ENCODE results near the gene ORAI3.

The ORAI3 gene

DNA sequence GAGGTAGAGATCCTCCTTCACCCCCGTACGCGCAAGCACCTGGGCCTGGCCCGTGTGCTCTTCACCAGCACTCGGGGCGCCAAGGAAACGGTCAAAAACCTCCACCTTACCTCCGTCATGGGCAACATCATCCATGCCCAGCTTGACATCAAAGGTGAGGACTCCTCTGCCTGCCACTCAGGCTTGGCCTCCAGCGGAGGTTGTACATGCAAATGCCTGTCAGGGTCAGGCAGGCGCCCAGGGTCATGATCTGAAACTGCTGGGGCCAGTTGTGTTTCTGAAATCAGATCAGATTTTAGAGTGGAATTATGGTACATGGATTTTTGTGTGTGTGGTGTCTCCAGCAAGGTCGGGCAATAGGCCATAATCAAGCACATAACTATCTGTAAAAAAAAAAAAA, 12.5 kb downstream of the ORAI3 start:
- DNase-seq = no peak
- no peak for TF ChIP-seq POLR2A (IDR thresholded peaks at IDR 0.05; ENCODE audit: low read length)
- no peak for TF ChIP-seq GATA1 (IDR thresholded peaks at IDR 0.05; ENCODE audit: low read depth, low read length)

DNA sequence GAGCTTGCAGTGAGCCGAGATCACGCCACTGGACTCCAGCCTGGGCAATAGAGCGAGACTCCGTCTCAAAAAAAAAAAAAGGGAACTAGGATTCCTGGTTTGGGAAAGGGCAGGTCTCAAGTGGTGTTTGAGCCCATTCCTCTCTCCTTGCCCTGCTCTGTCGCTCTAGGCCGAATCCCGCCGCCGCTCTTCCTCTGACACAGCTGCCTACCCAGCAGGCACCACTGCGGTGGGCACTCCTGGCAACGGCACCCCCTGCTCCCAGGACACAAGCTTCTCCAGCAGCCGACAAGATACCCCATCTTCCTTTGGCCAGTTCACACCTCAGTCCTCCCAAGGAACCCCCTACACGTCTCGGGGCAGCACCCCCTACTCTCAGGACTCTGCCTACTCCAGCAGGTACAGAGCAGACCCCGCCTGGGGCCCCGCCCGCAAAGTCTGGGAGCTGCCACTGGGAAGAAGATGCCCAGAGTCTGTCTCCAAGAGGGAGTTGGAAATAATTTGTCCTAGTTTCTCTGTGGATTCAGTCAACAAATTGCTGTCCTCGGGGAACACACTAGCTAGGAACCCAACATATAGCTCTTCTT, 15.2 kb downstream of the ORAI3 start:
- DNase-seq = no peak
- no peak for TF ChIP-seq GATA1 (IDR thresholded peaks at IDR 0.05; ENCODE audit: low read depth, low read length)
- no peak for TF ChIP-seq POLR2A (IDR thresholded peaks at IDR 0.05; ENCODE audit: low read length)

DNA sequence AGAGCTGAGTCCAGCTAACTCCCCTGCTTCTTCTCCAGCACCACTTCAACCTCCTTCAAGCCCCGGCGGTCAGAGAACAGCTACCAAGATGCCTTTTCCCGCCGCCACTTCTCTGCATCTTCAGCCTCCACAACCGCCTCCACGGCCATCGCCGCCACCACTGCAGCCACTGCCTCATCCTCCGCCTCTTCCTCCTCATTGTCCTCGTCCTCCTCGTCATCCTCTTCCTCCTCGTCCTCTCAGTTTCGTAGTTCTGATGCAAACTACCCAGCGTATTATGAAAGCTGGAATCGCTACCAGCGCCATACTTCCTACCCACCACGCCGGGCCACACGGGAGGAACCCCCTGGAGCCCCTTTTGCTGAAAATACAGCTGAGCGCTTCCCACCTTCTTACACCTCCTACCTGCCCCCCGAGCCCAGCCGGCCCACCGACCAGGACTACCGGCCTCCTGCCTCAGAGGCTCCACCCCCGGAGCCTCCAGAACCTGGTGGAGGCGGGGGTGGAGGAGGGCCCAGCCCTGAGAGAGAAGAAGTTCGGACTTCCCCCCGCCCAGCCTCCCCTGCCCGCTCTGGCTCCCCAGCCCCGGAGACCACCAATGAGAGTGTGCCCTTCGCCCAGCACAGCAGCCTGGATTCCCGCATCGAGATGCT, 15.8 kb downstream of the ORAI3 start:
- no peak for TF ChIP-seq POLR2A (IDR thresholded peaks at IDR 0.05; ENCODE audit: low read length)
- no peak for TF ChIP-seq GATA1 (IDR thresholded peaks at IDR 0.05; ENCODE audit: low read depth, low read length)
- no peak for DNase-seq

DNA sequence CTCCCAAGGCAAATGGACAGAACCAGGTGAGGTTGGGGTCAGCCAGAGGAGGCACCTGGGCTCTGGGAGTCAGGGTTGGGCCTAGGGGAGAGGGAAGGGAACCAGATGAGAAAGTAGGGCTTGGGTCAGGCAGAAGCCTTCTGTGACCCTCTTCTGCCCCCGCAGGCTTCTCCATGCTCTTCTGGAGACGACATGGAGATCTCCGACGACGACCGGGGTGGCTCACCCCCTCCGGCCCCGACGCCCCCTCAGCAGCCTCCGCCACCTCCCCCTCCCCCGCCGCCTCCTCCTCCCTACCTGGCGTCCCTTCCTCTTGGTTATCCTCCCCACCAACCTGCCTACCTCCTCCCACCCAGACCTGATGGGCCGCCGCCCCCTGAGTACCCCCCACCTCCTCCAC, 16.6 kb downstream of the ORAI3 start:
- no peak for DNase-seq

DNA sequence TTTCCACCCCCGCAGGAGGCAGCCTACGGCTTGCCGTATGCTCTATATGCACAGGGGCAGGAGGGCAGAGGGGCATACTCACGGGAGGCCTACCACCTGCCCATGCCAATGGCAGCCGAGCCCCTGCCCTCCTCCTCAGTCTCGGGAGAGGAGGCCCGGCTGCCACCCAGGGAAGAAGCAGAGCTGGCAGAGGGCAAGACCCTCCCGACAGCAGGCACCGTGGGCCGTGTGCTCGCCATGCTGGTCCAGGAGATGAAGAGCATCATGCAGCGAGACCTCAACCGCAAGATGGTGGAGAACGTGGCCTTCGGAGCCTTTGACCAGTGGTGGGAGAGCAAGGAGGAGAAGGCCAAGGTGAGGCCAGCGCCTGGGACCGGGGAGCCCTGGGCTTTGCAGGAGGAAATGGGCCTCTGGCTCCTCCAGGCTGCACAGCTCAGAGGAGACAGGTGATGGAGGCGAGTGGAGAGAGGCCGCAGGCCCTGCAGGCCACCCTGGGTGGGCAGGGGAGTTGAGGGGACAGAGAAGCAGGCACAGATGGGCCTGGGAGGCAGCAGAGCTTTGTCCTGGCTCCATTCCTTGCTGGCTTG, 17.3 kb downstream of the ORAI3 start:
- no peak for TF ChIP-seq GATA1 (IDR thresholded peaks at IDR 0.05; ENCODE audit: low read depth, low read length)
- no peak for TF ChIP-seq POLR2A (IDR thresholded peaks at IDR 0.05; ENCODE audit: low read length)

More for the DNA sequence above, 16.6 kb downstream of the ORAI3 start:
- TF ChIP-seq POLR2A (IDR thresholded peaks at IDR 0.05; ENCODE audit: low read length) = no peak
- TF ChIP-seq GATA1 (IDR thresholded peaks at IDR 0.05; ENCODE audit: low read depth, low read length) = no peak

DNA sequence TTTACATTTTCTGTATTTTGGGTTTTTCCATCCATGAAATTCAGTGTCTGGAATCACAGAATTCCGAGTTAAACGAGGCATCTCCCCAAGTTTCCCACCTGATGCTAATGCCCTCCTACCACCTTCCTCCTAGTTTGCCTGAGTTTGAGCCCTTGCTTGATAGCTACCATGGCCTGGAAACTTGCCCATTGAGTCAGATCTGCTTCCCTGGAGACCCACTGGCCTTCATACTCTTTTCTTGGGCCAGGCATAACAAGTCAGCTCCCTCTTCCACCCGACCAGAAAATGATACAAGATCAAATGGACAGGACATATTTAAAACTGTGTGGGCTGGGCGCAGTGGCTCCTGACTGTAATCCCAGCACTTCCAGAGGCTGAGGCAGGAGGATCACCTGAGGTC, 18.9 kb downstream of the ORAI3 start:
- TF ChIP-seq GATA1 (IDR thresholded peaks at IDR 0.05; ENCODE audit: low read depth, low read length) = no peak
- no peak for DNase-seq

More for the DNA sequence above, 17.3 kb downstream of the ORAI3 start:
- no peak for DNase-seq

DNA sequence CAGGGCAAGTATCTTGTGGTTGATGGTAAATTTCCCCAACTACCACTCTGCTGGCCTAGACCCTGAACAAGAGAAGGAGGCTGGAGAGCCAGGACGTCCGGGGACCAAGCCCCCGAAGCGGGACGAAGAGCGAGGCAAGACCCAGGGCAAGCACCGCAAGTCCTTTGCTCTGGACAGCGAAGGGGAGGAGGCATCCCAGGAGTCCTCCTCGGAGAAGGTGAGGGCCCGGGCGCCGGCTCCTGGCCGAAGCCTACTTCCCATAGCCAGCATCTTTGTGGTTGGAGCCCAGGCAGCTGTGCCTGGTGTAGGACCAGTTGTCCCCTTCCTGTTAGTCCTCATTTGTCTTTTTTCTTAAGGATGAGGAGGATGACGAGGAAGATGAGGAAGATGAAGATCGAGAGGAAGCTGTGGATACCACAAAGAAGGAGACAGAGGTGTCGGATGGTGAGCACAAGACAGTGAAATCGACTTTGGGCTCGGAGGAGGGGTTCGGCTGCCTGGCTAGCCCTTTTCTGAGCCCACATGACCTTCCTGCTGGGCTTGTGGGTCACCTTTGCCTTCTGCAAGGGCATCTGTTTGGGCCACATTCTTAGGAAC, 20.5 kb downstream of the ORAI3 start:
- no peak for TF ChIP-seq GATA1 (IDR thresholded peaks at IDR 0.05; ENCODE audit: low read depth, low read length)
- TF ChIP-seq POLR2A (IDR thresholded peaks at IDR 0.05; ENCODE audit: low read length) = no peak
- no peak for DNase-seq

DNA sequence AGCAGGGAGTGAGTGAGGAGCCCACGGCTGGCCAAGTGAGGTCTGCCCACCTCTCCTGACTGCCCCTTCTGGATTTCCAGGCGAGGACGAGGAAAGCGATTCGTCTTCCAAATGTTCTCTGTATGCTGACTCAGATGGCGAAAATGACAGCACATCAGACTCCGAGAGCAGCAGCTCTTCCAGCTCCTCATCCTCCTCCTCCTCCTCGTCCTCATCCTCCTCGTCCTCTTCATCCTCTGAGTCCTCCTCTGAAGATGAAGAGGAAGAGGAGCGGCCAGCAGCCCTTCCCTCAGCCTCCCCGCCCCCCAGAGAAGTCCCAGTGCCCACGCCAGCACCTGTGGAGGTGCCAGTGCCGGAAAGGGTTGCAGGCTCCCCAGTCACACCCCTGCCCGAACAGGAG, 22.4 kb downstream of the ORAI3 start:
- no peak for DNase-seq
- TF ChIP-seq POLR2A (IDR thresholded peaks at IDR 0.05; ENCODE audit: low read length) = no peak
- no peak for TF ChIP-seq GATA1 (IDR thresholded peaks at IDR 0.05; ENCODE audit: low read depth, low read length)

DNA sequence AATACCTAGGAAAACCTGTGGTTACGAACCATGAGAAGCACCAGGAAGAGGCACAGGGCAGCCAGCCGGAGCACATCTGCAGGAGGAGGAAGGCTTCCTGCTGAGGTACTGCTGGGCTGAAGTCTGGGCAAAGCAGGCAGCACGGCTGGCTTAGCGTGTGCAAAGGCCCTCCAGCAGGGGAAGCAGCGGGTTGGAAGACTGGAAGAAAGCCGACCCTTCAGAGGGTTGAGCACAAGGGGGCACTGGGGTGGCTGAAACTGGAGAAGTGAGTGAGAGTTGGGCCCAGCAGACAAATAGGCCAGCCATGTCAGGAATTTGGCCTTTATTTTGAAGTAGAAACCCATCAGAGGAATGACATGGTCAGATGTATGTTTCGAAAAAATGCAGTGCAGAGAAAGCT, 24.0 kb downstream of the ORAI3 start:
- no peak for TF ChIP-seq GATA1 (IDR thresholded peaks at IDR 0.05; ENCODE audit: low read depth, low read length)
- no peak for TF ChIP-seq POLR2A (IDR thresholded peaks at IDR 0.05; ENCODE audit: low read length)
- DNase-seq = peak in 1 of 2 experiments; percentile 71

DNA sequence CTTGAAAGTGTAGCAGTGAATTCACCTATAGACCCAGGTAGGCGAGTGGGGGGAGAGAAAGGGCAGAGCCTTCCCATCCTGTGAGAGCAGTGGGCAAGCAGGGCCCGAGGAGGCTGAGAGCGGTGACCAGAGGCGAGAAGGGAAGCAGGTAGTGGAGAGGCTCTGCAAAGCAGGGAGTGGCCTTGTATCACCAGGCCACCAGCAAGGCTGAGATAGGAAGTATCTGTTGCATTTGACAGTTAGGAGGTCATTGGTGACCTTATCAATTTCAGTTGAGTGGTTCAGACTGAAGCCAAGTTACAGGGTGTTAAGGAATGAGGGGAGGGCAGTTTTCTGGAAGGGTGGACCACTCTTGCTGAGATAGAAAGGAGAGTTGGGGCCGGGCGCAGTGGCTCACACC, 25.5 kb downstream of the ORAI3 start:
- TF ChIP-seq POLR2A (IDR thresholded peaks at IDR 0.05; ENCODE audit: low read length) (no peak), GATA1 (IDR thresholded peaks at IDR 0.05; ENCODE audit: low read depth, low read length) (no peak)
- peak; percentile 72 to 92 for DNase-seq

DNA sequence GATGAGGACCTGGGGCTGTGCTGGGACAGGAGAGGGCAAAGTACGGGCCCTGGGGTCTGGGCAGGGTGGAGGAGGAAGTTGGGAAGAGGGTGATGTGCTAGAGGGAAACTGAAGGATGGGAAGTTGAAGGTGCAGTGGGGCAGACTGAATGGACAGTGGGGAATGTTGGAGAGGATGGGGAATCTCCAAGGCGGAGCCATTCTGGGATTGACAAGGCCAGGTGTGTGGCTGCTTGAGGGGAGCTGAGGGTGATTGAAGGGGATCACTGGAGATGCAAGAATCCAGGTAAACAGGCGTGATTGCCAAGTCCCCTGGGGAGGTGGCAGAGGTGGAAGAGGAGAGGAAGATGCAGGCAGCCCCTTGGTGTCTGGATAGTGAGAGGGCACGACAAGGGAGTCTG, 27.6 kb downstream of the ORAI3 start:
- TF ChIP-seq GATA1 (IDR thresholded peaks at IDR 0.05; ENCODE audit: low read depth, low read length) (no peak), POLR2A (IDR thresholded peaks at IDR 0.05; ENCODE audit: low read length) (no peak)
- DNase-seq = no peak

DNA sequence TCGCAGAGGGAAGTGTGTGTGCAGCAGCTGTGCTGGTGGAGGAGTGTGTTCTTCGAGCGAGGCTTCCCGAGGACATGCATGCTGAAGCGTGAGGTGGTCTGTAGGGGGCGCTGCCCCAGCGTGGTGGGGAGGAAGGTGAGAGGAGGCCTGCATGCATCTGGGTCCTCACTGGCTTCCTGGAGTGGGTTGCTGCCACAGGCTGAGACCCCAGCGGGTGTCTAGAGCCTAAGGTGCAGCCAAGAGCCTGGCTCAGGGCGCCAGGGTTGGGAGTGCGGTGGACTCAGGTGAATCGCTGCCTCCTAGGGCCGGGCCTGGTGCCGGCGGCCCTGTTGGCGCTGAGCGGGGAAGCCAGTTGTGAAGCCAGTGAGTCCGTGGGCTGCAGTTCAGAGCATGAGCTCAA, 28.6 kb downstream of the ORAI3 start:
- peak; percentile 48 to 53 for DNase-seq
- TF ChIP-seq GATA1 (IDR thresholded peaks at IDR 0.05; ENCODE audit: low read depth, low read length) (no peak), POLR2A (IDR thresholded peaks at IDR 0.05; ENCODE audit: low read length) (no peak)

DNA sequence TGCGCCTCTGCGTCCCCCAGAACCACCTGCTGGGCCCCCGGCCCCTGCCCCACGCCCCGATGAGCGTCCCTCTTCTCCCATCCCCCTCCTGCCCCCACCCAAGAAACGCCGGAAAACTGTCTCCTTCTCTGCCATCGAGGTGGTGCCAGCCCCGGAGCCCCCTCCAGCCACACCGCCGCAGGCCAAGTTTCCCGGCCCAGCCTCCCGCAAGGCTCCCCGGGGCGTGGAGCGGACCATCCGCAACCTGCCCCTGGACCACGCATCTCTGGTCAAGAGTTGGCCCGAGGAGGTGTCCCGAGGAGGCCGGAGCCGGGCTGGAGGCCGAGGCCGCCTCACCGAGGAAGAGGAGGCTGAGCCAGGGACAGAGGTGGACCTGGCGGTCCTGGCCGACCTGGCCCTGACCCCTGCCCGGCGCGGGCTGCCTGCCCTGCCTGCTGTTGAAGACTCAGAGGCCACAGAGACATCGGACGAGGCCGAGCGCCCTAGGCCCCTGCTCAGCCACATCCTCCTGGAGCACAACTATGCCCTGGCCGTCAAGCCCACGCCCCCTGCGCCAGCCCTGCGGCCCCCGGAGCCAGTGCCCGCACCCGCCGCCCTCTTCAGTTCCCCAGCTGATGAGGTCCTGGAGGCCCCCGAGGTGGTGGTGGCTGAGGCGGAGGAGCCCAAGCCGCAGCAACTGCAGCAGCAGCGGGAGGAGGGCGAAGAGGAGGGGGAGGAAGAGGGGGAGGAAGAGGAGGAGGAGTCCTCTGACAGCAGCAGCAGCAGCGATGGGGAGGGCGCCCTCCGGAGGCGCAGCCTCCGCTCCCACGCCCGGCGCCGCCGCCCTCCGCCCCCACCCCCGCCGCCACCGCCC, 30.5 kb downstream of the ORAI3 start:
- no peak for TF ChIP-seq GATA1 (IDR thresholded peaks at IDR 0.05; ENCODE audit: low read depth, low read length)
- no peak for TF ChIP-seq POLR2A (IDR thresholded peaks at IDR 0.05; ENCODE audit: low read length)
- no peak for DNase-seq

DNA sequence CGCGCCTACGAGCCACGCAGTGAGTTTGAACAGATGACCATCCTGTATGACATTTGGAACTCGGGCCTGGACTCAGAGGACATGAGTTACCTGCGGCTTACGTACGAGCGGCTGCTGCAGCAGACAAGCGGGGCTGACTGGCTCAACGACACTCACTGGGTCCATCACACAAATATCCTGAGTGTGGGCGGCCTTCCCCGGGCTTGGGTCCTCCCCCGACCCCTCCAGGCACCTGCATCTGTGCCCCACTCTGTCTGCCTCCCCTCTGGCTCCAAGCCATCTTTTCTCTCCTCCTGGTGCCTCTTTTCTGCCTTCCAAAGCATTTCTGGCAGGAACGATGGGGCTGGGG, 31.1 kb downstream of the ORAI3 start:
- TF ChIP-seq POLR2A (IDR thresholded peaks at IDR 0.05; ENCODE audit: low read length) (no peak), GATA1 (IDR thresholded peaks at IDR 0.05; ENCODE audit: low read depth, low read length) (no peak)
- DNase-seq = no peak
